DOHH2 (cell line): Measurements from ENCODE around the gene PKHD1.

Source experiments
- H3F3A ChIP-seq: fragments of 200-600 bp; sonication (generic), shearing (Covaris generic); 2 replicates; pipeline ENCODE4 v1.6.0; 2016; ENCODE audit warnings: antibody characterized with exemption, mild to moderate bottlenecking; ENCODE audit not compliant: control insufficient read depth, insufficient read depth
- H3K27ac ChIP-seq: fragments of 200-600 bp; sonication (generic); 2 replicates; pipeline ENCODE4 v1.5.1; 2014; ENCODE audit warnings: low read depth, mild to moderate bottlenecking, low read length, moderate library complexity
- H3K27me3 ChIP-seq: fragments of 200-600 bp; sonication (generic); 2 replicates; pipeline ENCODE4 v1.6.1; 2014; ENCODE audit warnings: mild to moderate bottlenecking, low read length, mixed read lengths; ENCODE audit not compliant: control insufficient read depth
- H3K36me3 ChIP-seq: fragments of 200-600 bp; sonication (generic); 2 replicates; pipeline ENCODE4 v1.6.1; 2014; ENCODE audit warnings: mild to moderate bottlenecking, low read length, moderate library complexity, mixed read lengths; ENCODE audit not compliant: control insufficient read depth
- H3K4me1 ChIP-seq: fragments of 200-600 bp; sonication (generic); 2 replicates; pipeline ENCODE4 v1.6.1; 2014; ENCODE audit warnings: mild to moderate bottlenecking, low read length, mixed read lengths; ENCODE audit not compliant: control insufficient read depth
- H3K4me2 ChIP-seq: fragments of 200-600 bp; sonication (generic); 2 replicates; pipeline ENCODE4 v1.6.0; 2014; ENCODE audit warnings: mild to moderate bottlenecking, low read length, moderate library complexity
- H3K4me3 ChIP-seq: fragments of 200-600 bp; sonication (generic); 2 replicates; pipeline ENCODE4 v1.5.1; 2014; ENCODE audit warnings: mild to moderate bottlenecking, low read length, mixed read lengths
- H3K79me2 ChIP-seq: fragments of 200-600 bp; sonication (generic); 2 replicates; pipeline ENCODE4 v1.6.1; 2014; ENCODE audit warnings: mild to moderate bottlenecking, low read length, mixed read lengths; ENCODE audit not compliant: control insufficient read depth
- H3K9me2 ChIP-seq: fragments of 200-600 bp; sonication (generic); replicated peaks from 2 replicates; pipeline ENCODE4 v1.6.1; 2014; ENCODE audit warnings: mild to moderate bottlenecking, low read length, mixed read lengths; ENCODE audit not compliant: control insufficient read depth
- H3K9me3 ChIP-seq: fragments of 200-600 bp; sonication (generic); 2 replicates; pipeline ENCODE4 v1.6.1; 2014; ENCODE audit warnings: antibody characterized with exemption, low read length, mixed read lengths; ENCODE audit not compliant: control insufficient read depth, insufficient read depth
- H4K20me1 ChIP-seq: fragments of 200-600 bp; sonication (generic); 2 replicates; pipeline ENCODE4 v1.6.0; 2014; ENCODE audit warnings: low read depth, mild to moderate bottlenecking, antibody characterized with exemption, low read length, moderate library complexity; ENCODE audit not compliant: control insufficient read depth, insufficient read depth
- CTCF ChIP-seq: fragments of 200-600 bp; sonication (generic); IDR thresholded peaks from one replicate; pipeline ENCODE4 v1.5.1; 2014; ENCODE audit warnings: antibody characterized with exemption, mild to moderate bottlenecking, low read depth, low read length; ENCODE audit not compliant: poor library complexity, severe bottlenecking
- EZH2phosphoT487 ChIP-seq: fragments of 200-600 bp; sonication (generic); IDR thresholded peaks from 2 replicates; pipeline ENCODE4 v1.6.1; 2017; ENCODE audit warnings: borderline replicate concordance, mild to moderate bottlenecking, antibody characterized with exemption, low read length, moderate library complexity, mixed read lengths

The PKHD1 gene

DNA sequence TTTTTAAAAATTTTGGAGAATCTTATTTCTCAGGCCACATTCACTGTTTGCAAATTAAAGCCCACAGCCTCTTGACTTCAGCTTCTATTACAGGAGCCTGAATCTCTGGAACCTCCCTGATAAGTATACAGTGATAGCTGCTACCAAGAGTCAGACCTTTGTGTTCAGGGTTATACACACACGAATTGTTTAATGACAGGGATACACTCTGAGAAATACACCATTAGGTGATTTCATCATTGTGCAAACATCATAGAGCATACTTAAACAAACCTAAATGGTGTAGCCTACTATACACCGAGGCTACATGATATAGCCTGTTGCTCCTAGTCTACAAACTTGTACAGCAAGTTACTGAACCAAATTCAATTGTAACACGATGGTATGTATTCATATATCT is 473.9 kb downstream of the PKHD1 start:
- H3K79me2 ChIP-seq, result no peaks in the 10 kb centered on the region
- no peaks in the 10 kb centered on the region for H3F3A ChIP-seq
- no peaks in the 10 kb centered on the region for H3K9me3 ChIP-seq
- no peaks in the 10 kb centered on the region for H3K36me3 ChIP-seq
- H3K4me2 ChIP-seq, result no peak overlapping the region
- no peaks in the 10 kb centered on the region for H3K9me2 ChIP-seq
- no peaks in the 10 kb centered on the region for H3K27me3 ChIP-seq
- H3K27ac ChIP-seq, result no peak overlapping the region
- H3K4me3 ChIP-seq, result no peak overlapping the region
- no peaks in the 10 kb centered on the region for H4K20me1 ChIP-seq
- H3K4me1 ChIP-seq, result no peaks in the 10 kb centered on the region
- TF ChIP-seq EZH2phosphoT487 (no peak), CTCF (no peak)

DNA sequence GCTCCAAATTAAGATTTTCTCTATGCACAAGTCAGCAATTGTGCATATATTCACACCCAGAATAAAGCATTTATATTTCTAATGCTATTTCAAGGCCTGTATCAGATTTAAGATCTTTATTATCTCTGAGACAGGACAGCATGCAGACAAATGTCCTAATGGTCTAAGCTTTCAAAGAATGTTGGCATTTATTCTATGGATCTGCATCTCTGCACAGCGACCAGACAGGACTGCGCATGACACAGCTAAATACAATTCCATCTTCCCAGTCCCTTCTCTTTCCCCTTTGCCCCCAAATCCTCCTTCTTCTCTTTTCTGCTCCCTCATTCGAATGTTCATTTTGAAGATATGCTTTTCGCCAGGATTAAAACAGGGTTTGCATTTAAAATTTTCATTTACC is 478.5 kb downstream of the PKHD1 start:
- TF ChIP-seq CTCF (no peak), EZH2phosphoT487 (no peak)

DNA sequence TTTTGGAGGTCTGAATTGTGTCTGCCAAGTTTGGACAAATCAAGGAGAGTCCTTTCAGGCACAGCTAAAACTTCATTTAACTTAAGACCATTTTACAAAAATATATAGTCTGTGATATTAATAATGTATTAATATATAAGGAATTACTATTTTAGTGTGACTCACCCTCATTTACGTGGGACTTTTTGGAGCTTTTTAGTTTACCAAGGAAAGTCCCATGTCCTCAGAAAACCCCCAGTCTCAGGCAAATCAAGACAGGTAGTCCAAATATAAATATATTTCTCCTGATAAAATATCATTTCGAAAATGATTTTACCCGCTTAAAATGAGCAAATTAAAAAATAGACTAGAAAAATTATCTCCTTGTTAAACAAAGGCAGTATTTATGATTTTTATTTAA is 479.0 kb downstream of the PKHD1 start:
- TF ChIP-seq EZH2phosphoT487 (no peak), CTCF (no peak)
- no peaks in the 10 kb centered on the region for H3K27me3 ChIP-seq
- H3K79me2 ChIP-seq, result no peaks in the 10 kb centered on the region
- H3K4me3 ChIP-seq, result no peak overlapping the region
- no peak overlapping the region for H3K27ac ChIP-seq
- no peaks in the 10 kb centered on the region for H3K9me2 ChIP-seq
- no peaks in the 10 kb centered on the region for H3K36me3 ChIP-seq
- H3K4me1 ChIP-seq, result no peaks in the 10 kb centered on the region
- no peaks in the 10 kb centered on the region for H4K20me1 ChIP-seq
- no peaks in the 10 kb centered on the region for H3K9me3 ChIP-seq
- H3K4me2 ChIP-seq, result no peak overlapping the region
- no peaks in the 10 kb centered on the region for H3F3A ChIP-seq

More for the DNA sequence above, 478.5 kb downstream of the PKHD1 start:
- no peaks in the 10 kb centered on the region for H3K36me3 ChIP-seq
- H3K79me2 ChIP-seq, result no peaks in the 10 kb centered on the region
- no peaks in the 10 kb centered on the region for H3K27me3 ChIP-seq
- no peaks in the 10 kb centered on the region for H3F3A ChIP-seq
- H3K9me2 ChIP-seq, result no peaks in the 10 kb centered on the region
- no peak overlapping the region for H3K27ac ChIP-seq
- H3K9me3 ChIP-seq, result no peaks in the 10 kb centered on the region
- no peaks in the 10 kb centered on the region for H4K20me1 ChIP-seq
- no peak overlapping the region for H3K4me3 ChIP-seq
- no peak overlapping the region for H3K4me2 ChIP-seq
- no peaks in the 10 kb centered on the region for H3K4me1 ChIP-seq

GRCh38 chr6:51600514-51600913 is 486.9 kb downstream of the PKHD1 start:
- no peaks in the 10 kb centered on the region for H3K79me2 ChIP-seq
- no peaks in the 10 kb centered on the region for H4K20me1 ChIP-seq
- no peak overlapping the region for H3K4me3 ChIP-seq
- no peaks in the 10 kb centered on the region for H3K9me2 ChIP-seq
- H3F3A ChIP-seq, result no peaks in the 10 kb centered on the region
- H3K27ac ChIP-seq, result no peak overlapping the region
- H3K4me1 ChIP-seq, result no peaks in the 10 kb centered on the region
- H3K4me2 ChIP-seq, result no peak overlapping the region
- TF ChIP-seq CTCF, result no peak
- no peak for TF ChIP-seq EZH2phosphoT487
- H3K36me3 ChIP-seq, result no peaks in the 10 kb centered on the region
- no peaks in the 10 kb centered on the region for H3K27me3 ChIP-seq
- no peaks in the 10 kb centered on the region for H3K9me3 ChIP-seq
